HL-60 (cell line): ENCODE results near the gene TTC9.

Experiments used
- DNase-seq, 2 experiments: peaks; one replicate each; pipeline ENCODE4 v3.0.0-alpha.2; 2010 to 2020; ENCODE audit warnings: low read depth in 1 of 2, low spot score in 1 of 2
- H3K27ac ChIP-seq: fragments of 250-450 bp; sonication (Bioruptor Pico); replicated peaks from 2 replicates; pipeline ENCODE4 v1.5.1; 2020; ENCODE audit warnings: mild to moderate bottlenecking, moderate library complexity
- H3K27me3 ChIP-seq: fragments of 250-450 bp; sonication (Bioruptor Pico); 2 replicates; pipeline ENCODE4 v1.5.1; 2021; ENCODE audit warnings: mild to moderate bottlenecking, moderate library complexity; ENCODE audit not compliant: insufficient read depth, poor library complexity, severe bottlenecking
- H3K4me3 ChIP-seq: replicated peaks from 2 replicates; pipeline ENCODE4 v1.5.1; 2011; ENCODE audit warnings: mild to moderate bottlenecking, control low read depth, low read length; ENCODE audit not compliant: insufficient read depth
- GABPA ChIP-seq: IDR thresholded peaks from 2 replicates; pipeline ENCODE4 v1.6.1; 2012; ENCODE audit warnings: low read depth
- POLR2AphosphoS5 ChIP-seq: IDR thresholded peaks from 2 replicates; pipeline ENCODE4 v1.6.1; 2012; ENCODE audit warnings: low read depth
- REST ChIP-seq: IDR thresholded peaks from 2 replicates; pipeline ENCODE4 v1.6.1; 2012; ENCODE audit warnings: low read depth; ENCODE audit not compliant: insufficient replicate concordance
- SPI1 ChIP-seq: IDR thresholded peaks from 2 replicates; pipeline ENCODE4 v1.6.1; 2012; ENCODE audit warnings: low read depth, mild to moderate bottlenecking, borderline replicate concordance
- TF ChIP-seq, protein P1 (sequence below): IDR thresholded peaks from one replicate; pipeline ENCODE4 v1.5.1; 2011; ENCODE audit warnings: low read length, control low read depth, inconsistent platforms; ENCODE audit not compliant: insufficient read depth

TTC9 gene

DNA sequence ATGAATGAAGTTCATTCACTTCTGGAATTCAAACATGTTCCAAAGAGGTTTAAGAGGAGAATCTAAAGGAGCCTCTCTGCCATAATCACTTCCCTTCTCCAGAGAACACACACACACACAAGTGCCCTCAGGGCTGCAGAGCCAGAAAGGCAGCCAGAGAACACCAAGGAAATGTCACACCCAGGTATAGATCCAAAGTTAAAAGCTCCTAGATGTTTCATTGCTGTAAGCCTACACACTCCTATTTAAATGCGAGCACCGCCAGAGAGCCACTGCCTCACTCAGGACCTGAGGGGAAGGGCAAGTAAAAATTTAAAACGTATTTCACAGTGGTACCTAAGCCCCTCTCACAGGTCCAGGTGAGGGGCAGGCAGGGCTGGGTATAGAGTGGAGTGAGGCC is 82.4 kb downstream of the TTC9 start:
- TF ChIP-seq GABPA, result no peak
- TF ChIP-seq, protein P1, sequence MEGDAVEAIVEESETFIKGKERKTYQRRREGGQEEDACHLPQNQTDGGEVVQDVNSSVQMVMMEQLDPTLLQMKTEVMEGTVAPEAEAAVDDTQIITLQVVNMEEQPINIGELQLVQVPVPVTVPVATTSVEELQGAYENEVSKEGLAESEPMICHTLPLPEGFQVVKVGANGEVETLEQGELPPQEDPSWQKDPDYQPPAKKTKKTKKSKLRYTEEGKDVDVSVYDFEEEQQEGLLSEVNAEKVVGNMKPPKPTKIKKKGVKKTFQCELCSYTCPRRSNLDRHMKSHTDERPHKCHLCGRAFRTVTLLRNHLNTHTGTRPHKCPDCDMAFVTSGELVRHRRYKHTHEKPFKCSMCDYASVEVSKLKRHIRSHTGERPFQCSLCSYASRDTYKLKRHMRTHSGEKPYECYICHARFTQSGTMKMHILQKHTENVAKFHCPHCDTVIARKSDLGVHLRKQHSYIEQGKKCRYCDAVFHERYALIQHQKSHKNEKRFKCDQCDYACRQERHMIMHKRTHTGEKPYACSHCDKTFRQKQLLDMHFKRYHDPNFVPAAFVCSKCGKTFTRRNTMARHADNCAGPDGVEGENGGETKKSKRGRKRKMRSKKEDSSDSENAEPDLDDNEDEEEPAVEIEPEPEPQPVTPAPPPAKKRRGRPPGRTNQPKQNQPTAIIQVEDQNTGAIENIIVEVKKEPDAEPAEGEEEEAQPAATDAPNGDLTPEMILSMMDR, result no peak
- TF ChIP-seq SPI1, result no peak
- TF ChIP-seq REST, result no peak
- TF ChIP-seq POLR2AphosphoS5, result no peak
- no peak for DNase-seq
- H3K4me3 ChIP-seq, result no peak overlapping the region

DNA sequence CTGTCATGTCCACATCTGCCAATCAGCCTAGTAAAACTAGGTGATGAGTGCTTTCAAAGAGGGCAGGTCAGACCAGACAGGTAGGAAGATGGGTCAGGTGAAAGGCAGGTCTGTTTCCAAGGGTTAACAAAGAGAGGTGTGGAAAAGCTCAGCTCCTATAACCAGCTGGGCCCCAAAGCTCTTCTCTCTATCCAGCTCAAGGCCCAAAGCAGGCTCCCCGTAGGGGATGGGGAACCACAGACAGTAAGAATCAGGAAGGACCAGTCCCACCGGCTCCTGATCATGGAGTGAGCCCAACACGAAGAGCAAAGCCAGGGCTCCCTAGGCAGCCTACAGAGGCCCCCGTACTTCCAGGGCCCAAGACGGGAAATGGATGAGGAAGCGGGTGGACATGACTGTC is 83.2 kb downstream of the TTC9 start:
- DNase-seq, result no peak
- TF ChIP-seq GABPA (no peak), POLR2AphosphoS5 (no peak), SPI1 (no peak), REST (no peak)
- TF ChIP-seq, protein P1, result no peak
- H3K27ac ChIP-seq, result no peak overlapping the region
- no peaks in the 10 kb centered on the region for H3K27me3 ChIP-seq
- H3K4me3 ChIP-seq, result no peak overlapping the region

More for the DNA sequence above, 82.4 kb downstream of the TTC9 start:
- Histone ChIP-seq H3K27ac (no peak overlapping the region), H3K27me3 (no peaks in the 10 kb centered on the region)
